IPS DF 19.7 (cell line): ENCODE results near the gene ZIC5.
"Not testable (repeated sequence)": the region's sequence is repeated elsewhere in the genome, so short reads cannot be mapped to it uniquely, and the experiment has no call there.

Experiments used
- DNase-seq: peaks from one replicate; pipeline ENCODE4 v3.0.0-alpha.2; 2013; ENCODE audit warnings: low read depth, low spot score

Gene ZIC5

GRCh38 chr13:99960663-99961311 is 10.8 kb downstream of the ZIC5 start:
- no peak for DNase-seq

- no peak for DNase-seq
These were observed 11.9 kb downstream of the ZIC5 start for GRCh38 chr13:99959540-99960230.

- DNase-seq: no peak
These were observed 12.4 kb downstream of the ZIC5 start for GRCh38 chr13:99959127-99959539.

GRCh38 chr13:99958406-99959126 is 13.0 kb downstream of the ZIC5 start:
- no peak for DNase-seq

- no peak for DNase-seq
These were observed 14.9 kb downstream of the ZIC5 start for GRCh38 chr13:99956473-99957349.

GRCh38 chr13:99955747-99956472 is 15.7 kb downstream of the ZIC5 start:
- DNase-seq: no peak

- no peak for DNase-seq
These were observed 16.3 kb downstream of the ZIC5 start for GRCh38 chr13:99955107-99955746.

GRCh38 chr13:99953138-99953755 is 18.3 kb downstream of the ZIC5 start:
- DNase-seq: no peak

- not testable (repeated sequence) for DNase-seq
These were observed 19.9 kb downstream of the ZIC5 start for GRCh38 chr13:99951666-99952065.

- DNase-seq: no peak
These were observed 21.7 kb downstream of the ZIC5 start for GRCh38 chr13:99949679-99950413.

- no peak for DNase-seq
These were observed 22.5 kb downstream of the ZIC5 start for GRCh38 chr13:99948907-99949678.

GRCh38 chr13:99948411-99948810 is 23.2 kb downstream of the ZIC5 start:
- no peak for DNase-seq

GRCh38 chr13:99947666-99948065 is 23.9 kb downstream of the ZIC5 start:
- DNase-seq: no peak

GRCh38 chr13:99945515-99945914 is 26.1 kb downstream of the ZIC5 start:
- DNase-seq: not testable (repeated sequence)

GRCh38 chr13:99944606-99945005 is 27.0 kb downstream of the ZIC5 start:
- DNase-seq: no peak

GRCh38 chr13:99944102-99944501 is 27.5 kb downstream of the ZIC5 start:
- DNase-seq: no peak

- no peak for DNase-seq
These were observed 29.7 kb downstream of the ZIC5 start for GRCh38 chr13:99941911-99942310.

GRCh38 chr13:99941086-99941485 is 30.5 kb downstream of the ZIC5 start:
- no peak for DNase-seq

- no peak for DNase-seq
These were observed 32.9 kb downstream of the ZIC5 start for GRCh38 chr13:99938635-99939034.
